Activated CD4-positive, alpha-beta T cell treated with anti-CD3 and anti-CD28 coated beads, Interleukin-2, amount 10 ng/mL, durations not matched to agents 24 days and 14 days (primary cell): ENCODE measurements around the gene DPF3. TPM values are rescaled to one million over a fixed set of nuclear protein-coding genes. Genes with fewer than 3 reads are reported as not detected.
"Not testable (repeated sequence)": the region's sequence is repeated elsewhere in the genome, so short reads cannot be mapped to it uniquely, and the experiment has no call there.

Experiments used
- DNase-seq: peaks from one replicate; pipeline ENCODE4 v3.0.0; 2022
- H3K27ac Mint-ChIP-seq: one replicate; pipeline ENCODE4 v1.8.0; 2022; ENCODE audit warnings: mild to moderate bottlenecking, mixed read lengths
- H3K27me3 Mint-ChIP-seq: one replicate; pipeline ENCODE4 v1.8.0; 2022; ENCODE audit warnings: mixed read lengths
- H3K36me3 Mint-ChIP-seq: one replicate; pipeline ENCODE4 v1.8.0; 2022; ENCODE audit warnings: low read depth, mild to moderate bottlenecking, mixed read lengths
- H3K4me1 Mint-ChIP-seq: one replicate; pipeline ENCODE4 v1.8.0; 2021; ENCODE audit warnings: mixed read lengths
- H3K4me3 Mint-ChIP-seq: one replicate; pipeline ENCODE4 v1.8.0; 2022; ENCODE audit warnings: mild to moderate bottlenecking, moderate library complexity, mixed read lengths
- H3K9me3 Mint-ChIP-seq: one replicate; pipeline ENCODE4 v1.8.0; 2021; ENCODE audit warnings: mixed read lengths
- intact Hi-C: fragments of 100-400 bp; cut with micrococcal nuclease; formaldehyde crosslinking; loops from one replicate; pipeline ENCODE4 v1.15.1; 2023
- total RNA-seq: library from RNA; stranded (reverse); gene quantifications from 2 replicates; pipeline ENCODE4 v1.2.3, GENCODE V29; 2022

The DPF3 gene
- total RNA-seq, 1 donor from 2014 or later, result 2.8 TPM

GRCh38 chr14:72763892-72764291, 130.0 kb downstream of the DPF3 start:
- H3K4me1 Mint-ChIP-seq, result no peaks in the 10 kb centered on the region
- intact Hi-C loops, result no loop called here
- peaks cover 19% of the 10 kb centered on the region for H3K36me3 Mint-ChIP-seq
- no peak overlapping the region for H3K4me3 Mint-ChIP-seq
- peaks cover 21% of the 10 kb centered on the region for H3K9me3 Mint-ChIP-seq
- peaks cover 2% of the 10 kb centered on the region for H3K27me3 Mint-ChIP-seq
- H3K27ac Mint-ChIP-seq, result no peak overlapping the region
- DNase-seq, result peak; percentile 32

- intact Hi-C loops, result no loop called here
- Mint-ChIP-seq H3K27me3 (peaks cover 2% of the 10 kb centered on the region), H3K36me3 (peaks cover 15% of the 10 kb centered on the region), H3K4me1 (no peaks in the 10 kb centered on the region), H3K4me3 (no peak overlapping the region), H3K27ac (no peak overlapping the region), H3K9me3 (peaks cover 29% of the 10 kb centered on the region)
- DNase-seq, result no peak
Measured at GRCh38 chr14:72759670-72760069, 134.2 kb downstream of the DPF3 start.

GRCh38 chr14:72758993-72759392, 134.9 kb downstream of the DPF3 start:
- peaks cover 15% of the 10 kb centered on the region for H3K36me3 Mint-ChIP-seq
- intact Hi-C loops, result no loop called here
- no peaks in the 10 kb centered on the region for H3K4me1 Mint-ChIP-seq
- H3K9me3 Mint-ChIP-seq, result peaks cover 29% of the 10 kb centered on the region
- no peak for DNase-seq
- no peak overlapping the region for H3K4me3 Mint-ChIP-seq
- no peak overlapping the region for H3K27ac Mint-ChIP-seq
- H3K27me3 Mint-ChIP-seq, result peaks cover 2% of the 10 kb centered on the region

GRCh38 chr14:72758420-72758819, 135.5 kb downstream of the DPF3 start:
- H3K9me3 Mint-ChIP-seq, result peaks cover 29% of the 10 kb centered on the region
- peaks cover 2% of the 10 kb centered on the region for H3K27me3 Mint-ChIP-seq

GRCh38 chr14:72756967-72757366, 136.9 kb downstream of the DPF3 start:
- Mint-ChIP-seq H3K9me3 (peaks cover 29% of the 10 kb centered on the region), H3K27me3 (no peaks in the 10 kb centered on the region), H3K4me3 (no peak overlapping the region), H3K36me3 (peaks cover 14% of the 10 kb centered on the region), H3K27ac (no peak overlapping the region), H3K4me1 (no peaks in the 10 kb centered on the region)
- intact Hi-C loops, result no loop called here
- peak; percentile 28 for DNase-seq

More at GRCh38 chr14:72758420-72758819, 135.5 kb downstream of the DPF3 start:
- Mint-ChIP-seq H3K4me3 (no peak overlapping the region), H3K27ac (no peak overlapping the region), H3K36me3 (peaks cover 15% of the 10 kb centered on the region), H3K4me1 (no peaks in the 10 kb centered on the region)
- DNase-seq, result no peak
- intact Hi-C loops, result no loop called here

- Mint-ChIP-seq H3K9me3 (peaks cover 29% of the 10 kb centered on the region), H3K27me3 (no peaks in the 10 kb centered on the region), H3K4me3 (no peak overlapping the region), H3K27ac (no peak overlapping the region), H3K4me1 (no peaks in the 10 kb centered on the region), H3K36me3 (peaks cover 14% of the 10 kb centered on the region)
- DNase-seq, result peak; percentile 33
- intact Hi-C loops, result no loop called here
Measured at GRCh38 chr14:72755766-72756165, 138.1 kb downstream of the DPF3 start.

GRCh38 chr14:72754949-72755348, 139.0 kb downstream of the DPF3 start:
- Mint-ChIP-seq H3K36me3 (peaks cover 14% of the 10 kb centered on the region), H3K4me1 (no peaks in the 10 kb centered on the region), H3K27ac (no peak overlapping the region), H3K27me3 (no peaks in the 10 kb centered on the region), H3K9me3 (peaks cover 29% of the 10 kb centered on the region), H3K4me3 (no peak overlapping the region)
- peak; percentile 49 for DNase-seq
- intact Hi-C loops, result no loop called here

GRCh38 chr14:72753879-72754400, 140.0 kb downstream of the DPF3 start:
- Mint-ChIP-seq H3K9me3 (peaks cover 21% of the 10 kb centered on the region), H3K4me3 (no peak overlapping the region), H3K4me1 (no peaks in the 10 kb centered on the region), H3K27ac (no peak overlapping the region), H3K27me3 (no peaks in the 10 kb centered on the region), H3K36me3 (peaks cover 12% of the 10 kb centered on the region)
- intact Hi-C loops, result no loop called here
- DNase-seq, result peak; percentile 37

- Mint-ChIP-seq H3K9me3 (peaks cover 17% of the 10 kb centered on the region), H3K27ac (no peak overlapping the region), H3K36me3 (peaks cover 9% of the 10 kb centered on the region), H3K4me3 (no peak overlapping the region), H3K4me1 (no peaks in the 10 kb centered on the region), H3K27me3 (no peaks in the 10 kb centered on the region)
- peak; percentile 40 for DNase-seq
- intact Hi-C loops, result no loop called here
Measured at GRCh38 chr14:72753044-72753710, 140.7 kb downstream of the DPF3 start.

- no peak overlapping the region for H3K27ac Mint-ChIP-seq
- intact Hi-C loops, result no loop called here
- H3K9me3 Mint-ChIP-seq, result peaks cover 14% of the 10 kb centered on the region
- H3K36me3 Mint-ChIP-seq, result peaks cover 11% of the 10 kb centered on the region
- H3K4me1 Mint-ChIP-seq, result no peaks in the 10 kb centered on the region
- no peaks in the 10 kb centered on the region for H3K27me3 Mint-ChIP-seq
- H3K4me3 Mint-ChIP-seq, result no peak overlapping the region
- peak; percentile 44 for DNase-seq
Measured at GRCh38 chr14:72752034-72752412, 141.9 kb downstream of the DPF3 start.

GRCh38 chr14:72751276-72752033, 142.4 kb downstream of the DPF3 start:
- H3K27ac Mint-ChIP-seq, result no peak overlapping the region
- peak; percentile 26 for DNase-seq
- no peak overlapping the region for H3K4me3 Mint-ChIP-seq
- H3K36me3 Mint-ChIP-seq, result peaks cover 9% of the 10 kb centered on the region
- peaks cover 11% of the 10 kb centered on the region for H3K9me3 Mint-ChIP-seq
- no peaks in the 10 kb centered on the region for H3K4me1 Mint-ChIP-seq
- intact Hi-C loops, result no loop called here
- H3K27me3 Mint-ChIP-seq, result no peaks in the 10 kb centered on the region

- H3K4me3 Mint-ChIP-seq, H3K27ac Mint-ChIP-seq, H3K9me3 Mint-ChIP-seq, H3K4me1 Mint-ChIP-seq, H3K27me3 Mint-ChIP-seq, DNase-seq, intact Hi-C loops, H3K36me3 Mint-ChIP-seq: not testable (repeated sequence)
Measured at GRCh38 chr14:72748921-72749320, 145.0 kb downstream of the DPF3 start.

GRCh38 chr14:72747652-72748051, 146.2 kb downstream of the DPF3 start:
- Mint-ChIP-seq H3K4me3 (no peak overlapping the region), H3K36me3 (peaks cover 8% of the 10 kb centered on the region), H3K4me1 (no peaks in the 10 kb centered on the region), H3K9me3 (peaks cover 4% of the 10 kb centered on the region), H3K27me3 (peaks cover 2% of the 10 kb centered on the region), H3K27ac (no peak overlapping the region)
- intact Hi-C loops, result no loop called here
- peak; percentile 19 for DNase-seq
